ENCODE data around the gene KLF12. TPM values are rescaled to one million over a fixed set of nuclear protein-coding genes. Genes with fewer than 3 reads are reported as not detected.

KLF12 gene
- total RNA-seq, 1 donor from 2014 or later, result 30.7 TPM

- H3K27ac Mint-ChIP-seq (ENCODE audit: unreplicated experiment), result no peak overlapping the region
- H3K4me3 Mint-ChIP-seq (ENCODE audit: unreplicated experiment), result no peak overlapping the region
- H3K27me3 Mint-ChIP-seq (ENCODE audit: unreplicated experiment), result peaks cover 5% of the 10 kb centered on the region
Observed at GRCh38 chr13:74158571-74159352, 24.6 kb upstream of the KLF12 start.

GRCh38 chr13:74158028-74158427 lies 23.8 kb upstream of the KLF12 start:
- Mint-ChIP-seq H3K4me1 (ENCODE audit: unreplicated experiment) (peaks cover 9% of the 10 kb centered on the region), H3K27ac (ENCODE audit: unreplicated experiment) (no peak overlapping the region), H3K36me3 (ENCODE audit: unreplicated experiment) (no peaks in the 10 kb centered on the region), H3K4me3 (ENCODE audit: unreplicated experiment) (no peak overlapping the region), H3K27me3 (ENCODE audit: unreplicated experiment) (peaks cover 5% of the 10 kb centered on the region), H3K9me3 (ENCODE audit: unreplicated experiment) (no peaks in the 10 kb centered on the region)
- no peak for DNase-seq (ENCODE audit: extremely low spot score, unreplicated experiment)
- TF ChIP-seq, protein P1, sequence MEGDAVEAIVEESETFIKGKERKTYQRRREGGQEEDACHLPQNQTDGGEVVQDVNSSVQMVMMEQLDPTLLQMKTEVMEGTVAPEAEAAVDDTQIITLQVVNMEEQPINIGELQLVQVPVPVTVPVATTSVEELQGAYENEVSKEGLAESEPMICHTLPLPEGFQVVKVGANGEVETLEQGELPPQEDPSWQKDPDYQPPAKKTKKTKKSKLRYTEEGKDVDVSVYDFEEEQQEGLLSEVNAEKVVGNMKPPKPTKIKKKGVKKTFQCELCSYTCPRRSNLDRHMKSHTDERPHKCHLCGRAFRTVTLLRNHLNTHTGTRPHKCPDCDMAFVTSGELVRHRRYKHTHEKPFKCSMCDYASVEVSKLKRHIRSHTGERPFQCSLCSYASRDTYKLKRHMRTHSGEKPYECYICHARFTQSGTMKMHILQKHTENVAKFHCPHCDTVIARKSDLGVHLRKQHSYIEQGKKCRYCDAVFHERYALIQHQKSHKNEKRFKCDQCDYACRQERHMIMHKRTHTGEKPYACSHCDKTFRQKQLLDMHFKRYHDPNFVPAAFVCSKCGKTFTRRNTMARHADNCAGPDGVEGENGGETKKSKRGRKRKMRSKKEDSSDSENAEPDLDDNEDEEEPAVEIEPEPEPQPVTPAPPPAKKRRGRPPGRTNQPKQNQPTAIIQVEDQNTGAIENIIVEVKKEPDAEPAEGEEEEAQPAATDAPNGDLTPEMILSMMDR (IDR thresholded peaks at IDR 0.05), result no peak

More at GRCh38 chr13:74158571-74159352, 24.6 kb upstream of the KLF12 start:
- no peaks in the 10 kb centered on the region for H3K36me3 Mint-ChIP-seq (ENCODE audit: unreplicated experiment)
- H3K9me3 Mint-ChIP-seq (ENCODE audit: unreplicated experiment), result no peaks in the 10 kb centered on the region
- no peak for DNase-seq (ENCODE audit: extremely low spot score, unreplicated experiment)
- TF ChIP-seq, protein P1 (IDR thresholded peaks at IDR 0.05), result no peak
- peaks cover 9% of the 10 kb centered on the region for H3K4me1 Mint-ChIP-seq (ENCODE audit: unreplicated experiment)

GRCh38 chr13:74154981-74155380 lies 20.8 kb upstream of the KLF12 start:
- peaks cover 9% of the 10 kb centered on the region for H3K4me1 Mint-ChIP-seq (ENCODE audit: unreplicated experiment)
- DNase-seq (ENCODE audit: extremely low spot score, unreplicated experiment), result no peak
- H3K36me3 Mint-ChIP-seq (ENCODE audit: unreplicated experiment), result no peaks in the 10 kb centered on the region
- H3K27ac Mint-ChIP-seq (ENCODE audit: unreplicated experiment), result no peak overlapping the region
- H3K27me3 Mint-ChIP-seq (ENCODE audit: unreplicated experiment), result no peaks in the 10 kb centered on the region
- TF ChIP-seq, protein P1 (IDR thresholded peaks at IDR 0.05), result no peak
- no peaks in the 10 kb centered on the region for H3K9me3 Mint-ChIP-seq (ENCODE audit: unreplicated experiment)
- H3K4me3 Mint-ChIP-seq (ENCODE audit: unreplicated experiment), result no peak overlapping the region

DNA sequence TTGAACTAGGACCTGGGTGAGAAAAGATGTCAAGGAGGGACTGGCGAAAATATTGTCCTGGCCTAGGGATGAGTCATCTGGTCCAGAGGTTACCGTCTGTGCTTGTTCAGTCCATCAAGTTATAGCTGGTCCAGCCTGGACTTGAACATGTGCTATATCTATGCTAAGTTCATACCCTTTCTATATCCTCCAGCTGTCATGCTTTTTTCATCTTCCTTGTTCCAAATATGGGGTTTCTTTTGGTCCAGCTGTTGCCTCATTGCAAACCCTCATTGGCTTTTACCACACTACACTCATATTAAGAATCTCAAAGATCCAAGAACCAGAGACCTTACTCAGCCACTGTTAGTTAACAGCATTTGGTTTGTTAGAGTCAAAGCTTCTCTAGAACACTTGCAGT lies 19.1 kb upstream of the KLF12 start:
- H3K4me3 Mint-ChIP-seq (ENCODE audit: unreplicated experiment), result no peak overlapping the region
- TF ChIP-seq, protein P1 (IDR thresholded peaks at IDR 0.05), result no peak
- no peaks in the 10 kb centered on the region for H3K36me3 Mint-ChIP-seq (ENCODE audit: unreplicated experiment)
- no peak for DNase-seq (ENCODE audit: extremely low spot score, unreplicated experiment)
- no peaks in the 10 kb centered on the region for H3K27me3 Mint-ChIP-seq (ENCODE audit: unreplicated experiment)
- H3K27ac Mint-ChIP-seq (ENCODE audit: unreplicated experiment), result no peak overlapping the region
- H3K4me1 Mint-ChIP-seq (ENCODE audit: unreplicated experiment), result peaks cover 7% of the 10 kb centered on the region
- H3K9me3 Mint-ChIP-seq (ENCODE audit: unreplicated experiment), result no peaks in the 10 kb centered on the region

- Mint-ChIP-seq H3K9me3 (ENCODE audit: unreplicated experiment) (no peaks in the 10 kb centered on the region), H3K4me1 (ENCODE audit: unreplicated experiment) (no peaks in the 10 kb centered on the region), H3K27ac (ENCODE audit: unreplicated experiment) (no peak overlapping the region), H3K4me3 (ENCODE audit: unreplicated experiment) (no peak overlapping the region), H3K36me3 (ENCODE audit: unreplicated experiment) (no peaks in the 10 kb centered on the region), H3K27me3 (ENCODE audit: unreplicated experiment) (no peaks in the 10 kb centered on the region)
- no peak for DNase-seq (ENCODE audit: extremely low spot score, unreplicated experiment)
- TF ChIP-seq, protein P1 (IDR thresholded peaks at IDR 0.05), result no peak
Observed at GRCh38 chr13:74151859-74152258, 17.7 kb upstream of the KLF12 start.
